Measurements from ENCODE around the gene C1GALT1.

GRCh38 chr7:7263297-7264230 is 81.2 kb downstream of the C1GALT1 start:
- TF ChIP-seq CTCF (IDR thresholded peaks at IDR 0.05; ENCODE audit: extremely low read depth in 1 of 2, insufficient read depth in 1 of 2, low read depth in 1 of 2, low read length in 2 of 2) = no peak
- no peak for TF ChIP-seq POLR2A (IDR thresholded peaks at IDR 0.05; ENCODE audit: low read depth, low read length)

All from endothelial cell of umbilical vein (primary cell).